Stomach (tissue), 4 donors: ENCODE results near the gene EFCAB3.

Source experiments
- CTCF ChIP-seq, 7 experiments: fragments of 450-650 bp in 4 of 7; fragments of 200-600 bp in 3 of 7; sonication (generic) in 3 of 7; IDR thresholded peaks; one replicate each; pipeline ENCODE4 v1.5.1; 2016 to 2019; ENCODE audit warnings: antibody characterized with exemption in 7 of 7, control low read depth in 2 of 7, mild to moderate bottlenecking in 1 of 7
- EP300 ChIP-seq: sonication (generic); formaldehyde crosslinking; IDR thresholded peaks from one replicate; pipeline ENCODE4 v1.6.1; 2017; ENCODE audit warnings: antibody characterized with exemption
- POLR2A ChIP-seq, 4 donors: fragments of 450-650 bp; IDR thresholded peaks; one replicate each; pipeline ENCODE4 v1.6.1; 2016; ENCODE audit warnings: antibody characterized with exemption in 4 of 4, control low read depth in 2 of 4, mild to moderate bottlenecking in 1 of 4, moderate library complexity in 1 of 4

GRCh38 chr17:62388856-62389255 is 8.5 kb downstream of the EFCAB3 start:
- TF ChIP-seq POLR2A (IDR thresholded peaks at IDR 0.05) (no peak), CTCF (IDR thresholded peaks at IDR 0.05) (no peak), EP300 (no peak)
